Cortex of kidney (tissue), 1 donor: ENCODE results near the gene BLNK.

Experiments
- DNase-seq: peaks from one replicate; lab custom pipeline; 2025; lab: John Stamatoyannopoulos, UW

The BLNK gene

DNA sequence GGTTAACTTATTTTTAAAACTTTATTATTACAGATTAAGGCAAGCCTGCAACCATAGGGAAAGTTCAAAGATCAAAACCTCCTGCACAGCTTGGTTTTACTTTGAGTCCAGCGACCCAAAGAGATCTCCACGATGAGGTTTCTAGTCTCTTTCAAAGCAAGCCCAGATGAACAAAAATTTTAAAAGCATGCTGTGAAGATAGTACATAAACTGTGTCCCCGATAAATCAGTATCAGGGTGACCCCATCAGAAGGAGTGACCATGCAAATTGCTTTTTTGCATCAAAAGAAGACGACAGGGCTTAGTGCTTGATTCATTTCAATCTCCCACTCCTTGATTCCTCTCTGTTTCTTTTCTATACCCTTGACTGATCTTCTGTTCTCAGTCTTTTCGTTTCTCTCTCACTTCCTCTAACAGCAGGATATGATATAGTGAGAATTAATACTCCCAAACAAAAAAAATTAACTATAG, 16.8 kb upstream of the BLNK start:
- no peak for DNase-seq

DNA sequence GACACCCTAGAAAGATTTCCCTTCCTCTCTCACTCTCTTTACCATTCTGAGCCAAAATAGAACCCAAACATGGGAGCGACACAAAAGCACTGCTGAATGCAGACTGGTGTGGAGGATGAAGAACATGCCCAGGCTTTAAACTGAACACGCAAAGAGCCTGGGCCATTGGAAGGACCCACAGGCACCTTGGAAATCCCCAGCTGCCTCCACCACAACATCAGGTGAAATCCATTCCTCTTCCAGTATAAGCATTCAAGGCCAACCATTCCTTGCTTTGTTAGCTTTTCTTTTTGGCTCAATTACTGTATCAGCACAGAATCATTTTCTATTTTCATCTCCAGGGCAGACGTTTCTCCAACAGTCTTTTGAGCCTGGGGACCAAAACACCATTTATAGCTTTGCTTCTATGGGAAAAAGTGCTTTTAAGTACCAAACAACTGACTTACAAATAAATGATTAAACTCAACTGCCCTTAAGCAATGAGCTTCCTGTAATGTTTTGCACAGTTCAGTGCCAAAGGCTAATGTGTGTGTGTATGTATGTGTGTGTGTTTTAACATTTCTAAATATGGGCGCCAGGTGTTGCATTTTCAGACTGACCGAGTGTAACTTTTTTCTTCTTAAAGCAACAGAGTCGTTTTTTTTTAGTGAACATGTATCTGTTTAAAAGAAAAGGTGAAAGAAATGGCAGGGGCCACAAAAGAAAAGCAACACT, 16.2 kb upstream of the BLNK start:
- no peak for DNase-seq

DNA sequence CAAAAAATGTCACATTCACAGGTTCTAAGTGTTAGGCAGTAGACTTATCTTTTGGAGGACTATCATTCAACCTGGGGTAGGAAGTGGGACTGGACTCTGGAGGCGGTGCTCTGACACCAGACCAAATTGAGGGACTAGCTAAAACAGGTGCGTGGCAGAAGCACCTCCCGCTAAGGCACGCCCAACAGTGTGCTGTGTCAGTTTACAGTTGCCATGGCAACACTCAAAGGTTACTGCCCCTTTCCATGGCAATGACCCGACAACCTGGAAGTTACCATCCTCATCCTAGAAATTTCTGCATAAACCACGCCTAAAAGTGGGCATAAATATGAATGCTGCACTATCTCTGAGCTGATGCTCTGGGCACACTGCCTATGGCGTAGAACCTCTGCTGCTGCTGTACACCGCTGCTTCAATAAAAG, 14.0 kb upstream of the BLNK start:
- no peak for DNase-seq

DNA sequence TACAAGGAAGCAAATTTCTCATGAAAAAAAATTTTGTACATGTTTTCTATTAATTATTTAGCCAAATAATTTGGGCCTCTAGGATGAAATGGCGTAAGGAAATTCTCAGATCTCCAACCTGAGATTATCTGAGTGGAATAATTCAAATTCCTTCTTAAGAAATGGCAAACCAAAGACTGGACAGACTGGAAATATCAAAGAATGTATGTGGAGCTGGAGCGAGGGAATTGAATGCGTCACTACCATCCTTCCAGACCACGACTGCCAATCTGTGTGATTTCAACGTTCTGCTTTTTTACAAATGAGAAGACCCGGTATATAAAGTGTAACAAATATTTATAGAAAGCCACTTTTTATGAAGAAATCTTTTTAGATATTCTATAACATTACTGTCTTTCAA, 12.4 kb upstream of the BLNK start:
- no peak for DNase-seq

DNA sequence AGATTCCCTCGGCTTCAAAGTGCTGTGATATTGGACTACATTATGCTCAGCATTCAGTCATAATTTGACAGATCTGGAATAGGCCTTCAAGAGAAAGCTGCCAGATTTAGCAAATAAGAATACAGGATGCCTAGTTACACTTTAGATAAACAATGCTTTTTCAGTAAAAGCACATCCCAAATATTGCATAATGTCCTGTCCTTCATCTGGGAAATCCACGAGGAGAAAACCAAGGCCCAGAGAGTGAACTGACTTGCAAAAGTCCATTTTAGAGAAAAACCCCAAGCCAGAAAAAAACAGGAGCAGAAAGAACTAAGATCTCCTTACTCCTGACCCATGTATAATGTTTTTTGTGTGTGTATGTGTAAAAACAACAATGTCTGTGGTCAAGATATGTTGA, 12.0 kb upstream of the BLNK start:
- DNase-seq = no peak

DNA sequence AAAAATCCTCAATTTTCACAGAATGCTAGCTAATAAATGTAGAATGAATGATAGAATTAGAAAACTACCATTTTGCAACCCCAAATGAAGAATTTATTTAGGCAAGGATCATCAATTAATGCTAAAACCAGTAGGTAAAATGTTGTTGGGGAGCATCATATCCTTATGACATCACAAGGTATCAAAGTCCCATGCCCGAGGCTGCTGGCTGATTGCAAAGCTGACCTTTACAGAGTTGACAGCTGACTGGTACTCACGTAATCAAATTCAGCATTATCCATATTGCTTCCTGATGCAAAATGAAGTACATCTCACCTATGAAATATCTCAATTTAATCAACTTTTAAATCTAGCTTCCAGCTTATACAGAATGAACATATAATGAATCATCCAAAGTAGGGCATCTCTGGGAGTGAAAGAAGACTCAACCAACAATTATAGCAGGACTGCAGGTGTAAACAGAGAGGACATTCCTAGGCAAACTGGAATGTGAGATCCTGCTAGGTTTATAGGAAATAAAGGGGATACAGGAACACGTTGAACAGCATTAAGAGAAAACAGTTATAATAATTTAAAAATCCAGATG, 10.2 kb upstream of the BLNK start:
- DNase-seq = no peak

DNA sequence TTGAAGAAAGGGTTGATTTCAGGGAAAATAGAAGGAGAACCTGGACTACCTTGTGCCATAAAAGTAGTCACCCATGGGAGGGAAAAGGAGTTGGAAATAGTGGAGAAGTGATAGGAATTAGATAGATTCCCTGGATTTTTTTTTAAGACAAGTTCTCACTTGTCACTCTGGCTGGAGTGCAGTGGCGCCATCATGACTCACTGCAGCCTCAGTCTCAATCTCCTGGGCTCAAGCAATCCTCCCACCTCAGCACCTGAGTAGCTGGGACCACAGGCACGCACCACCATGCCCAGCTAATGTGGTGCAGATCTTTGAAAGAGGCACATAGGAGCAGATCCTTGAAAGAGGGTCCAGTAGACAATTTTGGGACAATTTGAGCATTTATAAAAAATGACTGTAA, 9.5 kb upstream of the BLNK start:
- no peak for DNase-seq

DNA sequence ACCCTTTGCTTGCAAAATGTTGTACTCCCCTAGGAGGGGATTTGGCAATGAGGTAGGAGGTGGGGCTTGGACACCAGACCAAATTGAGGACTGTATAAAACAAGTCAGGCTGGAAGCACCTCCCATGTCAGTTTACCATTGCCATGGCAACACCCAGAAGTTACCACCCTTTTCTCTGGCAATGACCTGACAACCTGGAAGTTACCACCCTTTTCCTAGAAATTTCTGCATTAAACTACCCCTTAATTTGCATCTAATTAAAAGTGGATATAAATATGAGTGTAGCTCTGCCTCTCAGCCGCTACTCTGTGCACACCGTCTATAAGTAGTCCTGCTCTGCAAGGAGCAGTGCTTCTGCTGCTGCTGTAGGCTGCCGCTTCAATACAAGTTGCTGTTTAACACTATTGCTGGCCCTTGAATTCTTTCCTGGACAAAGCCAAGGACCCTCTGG, 7.8 kb upstream of the BLNK start:
- DNase-seq = no peak

DNA sequence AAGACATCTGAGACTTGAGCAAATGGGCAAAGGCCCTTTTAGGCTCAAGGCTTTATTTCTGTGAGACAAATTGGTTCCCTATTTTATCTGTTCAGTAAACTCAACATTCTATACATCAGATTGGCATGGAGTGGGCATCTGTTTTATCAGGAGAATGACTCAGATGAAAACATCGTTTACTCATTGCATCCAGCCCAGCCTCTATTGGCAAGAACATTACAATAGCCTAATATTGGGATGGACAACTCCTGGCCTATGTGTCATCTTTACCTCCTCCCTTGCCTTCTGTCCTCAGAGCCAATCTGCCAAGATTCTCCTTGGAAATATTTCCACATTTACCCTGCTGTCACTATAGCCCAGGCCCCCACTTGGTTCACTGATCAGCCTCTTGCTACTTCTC, 5.5 kb upstream of the BLNK start:
- DNase-seq = no peak

DNA sequence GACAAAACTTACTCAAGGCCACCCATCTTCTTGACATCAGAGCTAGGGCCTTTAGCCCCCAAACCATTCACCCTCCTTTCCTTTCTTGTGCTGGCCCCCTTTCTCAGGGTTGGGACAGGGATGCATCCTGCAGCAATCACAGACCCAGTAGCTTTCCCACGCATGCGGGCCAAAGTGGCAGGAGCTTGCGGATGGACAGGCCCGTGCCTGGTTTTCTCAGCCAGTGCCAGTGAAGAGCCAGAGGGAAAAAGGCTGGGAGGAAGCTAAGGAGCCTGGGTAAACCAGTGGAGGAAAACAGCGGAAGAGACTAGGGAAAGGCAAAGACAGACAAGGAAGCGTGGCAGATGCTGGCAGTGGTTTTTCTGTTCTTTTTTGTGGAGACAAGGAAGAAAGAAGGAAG, 5.1 kb upstream of the BLNK start:
- no peak for DNase-seq

DNA sequence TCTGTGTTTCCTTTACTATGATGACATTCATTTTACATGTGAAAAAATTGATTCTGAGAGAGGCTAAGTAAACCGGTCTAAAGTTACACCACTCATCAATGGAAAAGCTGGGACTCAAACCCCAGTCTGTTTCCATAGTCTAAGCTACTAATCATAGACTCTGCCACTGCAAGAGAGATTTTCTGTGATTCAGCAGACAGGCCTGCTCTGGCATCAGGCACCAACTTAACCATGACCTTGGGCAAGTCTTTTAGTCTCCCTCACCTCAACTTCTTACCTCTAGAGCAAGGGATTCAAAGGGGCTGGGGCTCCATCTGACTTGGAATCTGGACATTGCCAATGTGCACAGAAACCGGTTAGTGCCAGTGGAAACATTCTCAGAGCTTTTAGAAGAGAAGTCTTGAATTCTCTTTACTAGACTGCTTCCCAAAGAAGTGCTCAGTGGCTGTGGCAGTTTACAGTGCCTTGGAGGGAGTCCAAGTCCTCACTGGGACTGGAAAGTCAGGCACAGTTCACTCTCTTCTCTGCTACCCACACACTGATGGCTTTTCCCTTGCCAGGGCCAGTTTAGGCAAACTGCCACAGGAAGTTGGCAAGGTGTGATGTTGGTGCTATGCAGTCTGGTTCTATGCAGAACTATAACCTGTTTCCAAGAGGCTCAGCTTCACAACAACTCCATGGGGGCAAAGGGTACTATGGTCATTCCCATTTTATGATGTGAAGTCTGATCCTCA, 4.5 kb upstream of the BLNK start:
- DNase-seq = no peak

DNA sequence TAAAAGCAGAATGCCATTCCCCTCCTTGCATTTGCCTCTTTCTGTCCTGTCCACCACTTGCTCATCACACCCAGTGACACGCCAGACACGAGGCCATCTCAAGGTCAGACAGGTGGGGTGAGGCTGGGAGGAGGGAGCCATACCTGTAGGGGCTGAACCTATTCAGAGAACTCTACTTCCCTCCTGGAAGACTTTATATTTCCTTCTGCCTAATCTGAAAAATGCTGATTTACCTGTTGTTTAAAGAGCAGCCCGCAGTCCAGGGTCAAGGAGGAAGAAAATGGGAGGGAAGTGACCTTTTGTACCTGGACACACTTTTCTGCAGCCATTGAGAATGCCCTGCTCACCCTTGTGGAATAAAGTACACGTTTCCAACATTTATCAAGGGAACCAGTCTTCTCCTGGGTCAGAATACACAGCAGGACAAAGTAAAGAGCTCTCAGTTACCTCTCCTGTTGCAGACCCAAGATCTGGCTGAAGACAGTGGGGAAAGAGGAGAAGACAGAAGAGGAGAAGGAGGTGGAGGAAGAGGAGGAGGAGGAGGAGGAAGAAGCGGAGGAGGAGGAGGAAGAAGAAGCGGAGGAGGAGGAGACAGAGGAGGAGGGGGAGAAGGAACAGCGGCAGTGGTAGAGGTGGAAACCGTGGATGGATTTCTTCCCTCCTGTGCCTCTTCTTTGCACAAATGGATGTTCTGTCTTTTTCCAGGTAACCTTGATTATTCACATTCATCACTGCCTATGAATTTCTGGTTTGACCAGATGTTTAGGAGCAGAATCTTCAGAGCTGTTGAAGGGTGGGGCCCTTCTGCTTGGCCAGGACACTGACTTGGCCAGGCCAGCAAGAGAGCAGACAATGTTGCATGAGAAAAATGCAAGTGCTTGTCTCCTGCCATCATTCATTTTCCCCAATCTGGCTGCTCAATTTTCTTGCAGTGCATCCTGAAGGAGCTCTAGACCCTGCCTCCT, 1.2 kb upstream of the BLNK start:
- DNase-seq = no peak

DNA sequence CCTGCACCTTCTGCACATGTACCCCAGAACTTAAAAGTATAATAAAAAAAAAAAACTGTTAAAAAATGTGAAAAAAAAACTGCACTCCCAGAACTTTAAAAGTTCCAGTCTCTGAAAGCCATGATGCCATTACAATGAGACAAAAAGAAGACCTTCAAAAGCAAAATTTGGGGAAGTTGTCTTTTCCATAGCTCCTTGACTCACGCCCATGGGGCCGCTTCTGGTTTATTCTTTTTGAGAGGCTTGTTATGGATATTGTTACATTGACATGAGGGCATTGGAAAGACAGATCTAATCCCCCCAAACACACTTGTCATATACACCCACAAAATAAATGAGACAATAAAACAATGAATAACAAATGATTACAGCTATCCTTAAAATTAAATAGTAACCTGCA, 798 bp downstream of the BLNK start:
- DNase-seq = no peak

DNA sequence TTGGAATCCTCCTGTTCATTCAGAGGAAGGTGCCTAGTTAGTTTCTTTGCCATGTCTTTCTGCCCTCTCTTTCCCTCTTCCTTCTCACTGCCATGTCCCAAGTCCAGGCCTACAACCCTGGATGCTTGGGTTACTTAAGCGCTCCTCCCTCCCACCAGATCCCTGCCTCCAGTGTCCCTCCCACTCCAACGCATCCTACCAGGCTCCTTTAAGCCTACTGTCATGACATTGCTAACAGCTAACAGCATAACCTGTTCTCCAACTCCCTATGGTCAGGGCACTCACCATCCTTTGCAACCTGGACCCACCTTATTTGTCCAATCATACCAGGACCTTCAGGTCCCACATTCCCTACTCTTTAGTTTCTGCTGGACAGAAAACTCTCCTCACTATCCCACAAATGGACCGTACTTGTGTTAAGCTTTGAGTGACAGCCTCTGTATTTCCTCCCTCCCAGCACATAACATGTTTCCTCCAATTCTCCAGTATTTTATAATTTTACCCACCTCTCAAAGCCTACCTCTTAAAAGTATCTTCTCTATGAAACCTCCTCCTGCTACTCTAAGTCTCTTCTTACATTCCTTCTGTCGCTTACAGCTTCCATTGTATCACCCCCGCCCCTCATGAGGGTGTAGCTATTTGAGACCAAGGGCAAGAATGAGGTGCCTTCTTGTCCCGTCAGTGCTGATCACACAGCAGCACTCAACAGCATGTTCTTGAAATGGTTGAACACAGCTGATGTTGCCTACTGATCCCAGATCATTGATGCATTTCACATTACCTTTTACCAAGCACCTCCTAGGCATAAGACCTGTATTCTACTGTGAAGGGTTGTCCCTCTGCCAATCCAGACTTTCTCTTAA, 1.7 kb downstream of the BLNK start:
- DNase-seq = no peak

DNA sequence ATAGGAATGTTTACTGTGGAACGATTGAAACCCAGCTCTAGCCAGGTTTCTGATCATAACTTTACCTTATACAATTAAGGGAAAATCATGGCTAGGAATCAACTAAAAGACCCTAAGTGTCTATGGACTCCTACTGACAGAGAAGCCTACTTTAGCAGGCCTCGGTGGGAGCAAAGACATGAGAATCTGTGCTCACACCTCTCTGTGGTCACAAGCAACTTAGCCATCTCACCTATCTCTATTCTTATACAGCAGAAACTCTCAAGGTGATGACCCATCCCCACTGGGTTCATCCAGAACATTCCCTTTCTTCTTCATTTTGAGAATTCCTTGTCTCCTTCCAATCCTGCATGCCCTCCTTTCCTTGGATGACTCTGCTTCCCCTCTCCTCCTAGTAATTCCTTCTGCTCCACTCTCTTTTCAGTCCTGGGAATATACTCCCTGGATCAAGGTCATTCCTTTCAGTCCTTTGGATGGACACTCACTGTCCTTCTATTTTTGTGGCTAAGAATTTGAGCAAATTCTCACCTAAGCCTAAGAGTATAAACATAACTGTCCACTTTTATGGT, 2.9 kb downstream of the BLNK start:
- DNase-seq = no peak

DNA sequence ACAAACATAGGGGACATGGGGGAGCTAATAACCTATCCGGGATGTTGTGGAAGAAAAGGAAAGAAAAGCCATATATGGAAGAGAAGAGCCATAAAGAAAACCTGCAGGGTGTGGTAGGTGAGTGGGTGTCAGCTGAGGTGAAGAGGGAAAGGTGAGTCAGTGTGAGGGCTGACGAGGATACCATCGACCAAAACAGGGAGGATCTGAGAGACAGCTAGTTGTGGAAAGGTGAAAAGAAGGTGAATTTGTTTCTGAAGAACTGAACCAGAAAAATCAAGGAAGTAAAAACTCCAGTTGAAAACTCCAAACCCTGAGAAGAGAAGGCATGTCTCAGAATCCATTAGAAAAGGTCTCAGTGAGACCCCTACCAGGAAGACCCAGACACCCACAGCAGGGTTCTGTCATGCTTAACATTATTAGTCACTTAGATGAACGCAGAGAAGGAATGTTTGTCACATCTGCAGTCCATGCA, 4.1 kb downstream of the BLNK start:
- no peak for DNase-seq

DNA sequence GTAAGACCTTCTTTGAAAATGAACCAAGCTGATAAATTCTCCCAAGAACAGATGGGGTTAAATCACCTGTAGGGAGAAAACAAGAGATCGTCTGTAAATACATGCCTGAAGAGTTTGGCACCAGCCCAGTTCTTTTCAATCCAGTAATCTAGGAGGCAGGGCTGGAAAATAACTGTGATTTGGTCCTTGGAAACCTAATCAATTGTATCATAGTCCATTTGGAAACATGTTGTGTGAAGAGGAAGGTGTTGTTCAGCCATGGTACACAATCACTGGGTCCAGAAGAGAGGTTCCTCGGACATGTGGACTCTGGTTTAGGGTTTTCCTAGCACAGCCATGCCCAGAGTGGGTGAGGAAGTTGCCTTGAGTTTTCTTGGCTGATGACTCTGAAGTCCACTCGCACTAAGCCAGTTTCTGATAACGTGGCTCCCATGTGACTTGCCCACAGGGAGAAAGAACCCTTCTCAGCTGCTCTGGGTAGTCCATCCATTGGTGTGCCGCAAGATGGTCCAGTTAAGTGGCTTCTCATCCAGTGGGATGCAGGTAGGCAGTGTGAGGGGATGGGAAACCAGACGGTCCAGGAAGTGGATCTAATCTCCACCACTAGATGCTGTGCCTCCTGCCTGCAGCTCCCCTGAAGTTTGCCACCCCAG, 5.1 kb downstream of the BLNK start:
- no peak for DNase-seq

DNA sequence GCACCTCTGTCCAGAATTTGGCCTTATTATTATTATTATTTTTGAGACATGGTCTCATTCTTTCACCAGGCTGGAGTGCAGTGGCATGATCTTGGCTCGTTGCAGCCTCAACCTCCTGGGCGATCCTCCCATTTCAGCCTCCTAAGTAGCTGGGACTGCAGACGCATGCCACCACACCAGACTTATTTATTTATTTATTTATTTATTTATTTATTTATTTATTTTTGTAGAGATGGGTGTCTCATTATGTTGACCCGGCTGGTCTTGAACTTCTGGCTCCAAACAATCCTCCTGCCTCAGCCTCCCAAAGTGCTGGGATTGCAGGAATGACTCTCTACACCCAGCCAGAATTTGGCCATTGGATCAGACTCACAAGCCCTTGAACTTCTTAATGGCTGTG, 6.4 kb downstream of the BLNK start:
- no peak for DNase-seq

DNA sequence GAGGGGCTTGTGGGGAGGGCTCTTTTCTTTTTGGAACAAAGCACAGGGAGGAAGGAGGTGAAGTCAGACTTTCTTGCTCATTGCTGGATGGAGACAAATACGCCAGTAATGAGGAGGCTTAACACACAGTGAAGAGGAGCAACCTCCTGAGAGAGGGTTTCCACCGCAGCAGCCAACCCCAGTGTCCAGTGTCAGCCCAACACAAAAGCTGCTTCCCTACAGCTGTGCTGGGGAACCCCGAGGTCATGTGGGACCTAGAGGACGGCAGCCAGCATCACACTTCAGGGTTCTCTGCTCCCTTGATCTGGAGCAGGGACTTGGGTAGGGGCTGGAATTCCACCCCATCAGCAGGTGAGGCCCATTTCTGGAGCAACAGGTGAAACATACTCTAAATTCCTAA, 7.7 kb downstream of the BLNK start:
- DNase-seq = no peak

DNA sequence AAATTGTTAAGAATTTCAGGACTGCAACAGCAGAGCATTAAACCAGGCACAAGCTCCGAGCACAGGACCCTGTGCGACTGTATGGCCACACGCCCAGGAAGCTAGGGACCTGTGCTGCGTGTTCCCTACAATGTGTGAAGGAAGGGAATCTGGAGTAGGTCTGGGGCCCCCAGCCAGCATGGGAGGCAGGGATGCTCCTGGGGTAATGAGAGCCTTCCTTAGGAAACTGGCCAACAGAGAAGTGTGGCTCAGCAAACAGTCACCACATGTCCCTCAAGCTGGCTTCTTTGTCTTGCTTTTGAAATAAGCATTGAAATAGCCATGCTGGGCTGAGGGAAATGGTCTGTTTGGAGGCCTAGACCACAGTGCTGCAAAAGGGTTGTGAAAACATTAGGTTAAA, 8.2 kb downstream of the BLNK start:
- no peak for DNase-seq
